G401.6 (cell line): Measurements from ENCODE around the gene DYNC1I1.
"Not testable (repeated sequence)": the region's sequence is repeated elsewhere in the genome, so short reads cannot be mapped to it uniquely, and the experiment has no call there.

Source experiments
- FAIRE-seq: peaks from 2 replicates; lab custom pipeline; 2012; peaks lifted over from hg19 to GRCh38; lab: Jason Lieb, UNC

DYNC1I1 gene

DNA sequence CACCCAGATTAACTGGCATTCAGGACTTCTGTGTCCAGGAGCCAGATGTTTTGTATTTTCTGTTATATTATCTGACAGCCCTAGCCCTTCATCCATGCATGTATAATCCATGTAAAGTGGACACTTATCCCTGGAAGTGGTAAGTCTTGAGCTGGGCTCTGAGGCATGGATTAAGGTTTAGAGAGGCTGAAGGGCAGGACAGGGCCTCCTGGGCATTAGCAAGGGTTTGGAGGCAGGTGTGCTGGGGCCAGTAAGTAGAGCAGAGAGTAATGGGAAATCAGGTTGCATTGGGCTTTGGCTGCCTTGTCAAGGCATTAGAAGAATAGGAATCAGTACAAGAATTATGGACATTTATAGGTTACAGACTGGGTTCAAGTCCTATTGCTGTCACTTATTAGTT, 138.0 kb downstream of the DYNC1I1 start:
- no peak for FAIRE-seq

- FAIRE-seq, result no peak
These were observed 143.4 kb downstream of the DYNC1I1 start for GRCh38 chr7:95915731-95916130.

DNA sequence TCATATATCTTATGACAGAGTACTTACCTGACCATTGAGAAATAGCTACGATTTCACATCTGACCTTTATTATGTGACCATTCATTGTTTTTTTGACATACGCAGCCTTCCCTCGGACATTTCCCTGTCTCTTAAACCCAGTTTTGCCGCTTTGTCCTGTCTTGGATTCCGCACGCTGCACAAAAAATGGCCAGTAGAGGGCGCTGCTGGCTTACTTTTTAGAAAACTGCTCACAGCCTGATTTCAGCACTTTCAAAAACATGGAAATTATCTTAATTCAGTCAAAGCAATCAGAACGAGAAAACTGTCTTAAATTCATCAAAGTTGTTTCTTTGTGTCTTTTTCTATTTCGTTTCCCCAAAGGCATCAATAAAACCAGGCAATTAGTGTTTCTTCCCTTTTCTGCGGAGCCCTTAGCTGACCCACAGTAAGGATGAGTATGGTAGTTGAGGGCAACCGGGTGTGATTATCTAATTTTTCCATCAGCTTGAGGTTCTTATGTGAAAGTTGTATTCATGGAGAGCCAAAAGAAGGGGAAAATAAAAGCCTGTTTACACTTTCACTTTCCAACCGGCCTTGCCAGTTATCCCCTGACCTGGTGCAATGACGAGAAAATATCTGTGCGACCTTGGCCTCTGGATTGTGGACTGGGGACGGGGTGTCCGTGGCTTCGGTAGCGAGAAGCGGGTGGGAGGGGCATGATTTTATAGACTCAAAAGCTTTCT, 144.4 kb downstream of the DYNC1I1 start:
- peak; percentile 85 for FAIRE-seq

GRCh38 chr7:95917634-95918033, 145.3 kb downstream of the DYNC1I1 start:
- no peak for FAIRE-seq

GRCh38 chr7:95919556-95919955, 147.2 kb downstream of the DYNC1I1 start:
- no peak for FAIRE-seq

DNA sequence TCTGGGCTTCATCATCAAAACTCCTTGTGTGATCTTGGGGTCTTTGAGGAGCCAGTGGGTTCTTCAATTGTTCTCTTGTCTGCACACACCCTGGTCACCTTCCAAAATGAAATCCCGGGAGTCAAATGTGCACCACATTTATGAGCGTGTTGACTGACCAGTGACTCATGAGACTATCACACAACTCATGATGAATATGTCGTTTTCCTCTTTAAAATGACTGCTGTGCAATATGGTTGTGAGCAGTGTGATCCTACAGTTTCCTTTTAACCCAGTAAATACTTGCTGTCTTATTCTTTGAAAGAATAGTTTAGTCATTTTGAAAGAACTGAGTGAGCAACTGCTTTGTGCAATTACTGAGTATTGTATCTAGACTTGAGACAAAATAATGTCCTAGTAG, 149.2 kb downstream of the DYNC1I1 start:
- no peak for FAIRE-seq

- no peak for FAIRE-seq
These were observed 149.8 kb downstream of the DYNC1I1 start for GRCh38 chr7:95922191-95922590.

GRCh38 chr7:95925236-95925635, 152.9 kb downstream of the DYNC1I1 start:
- FAIRE-seq, result no peak

DNA sequence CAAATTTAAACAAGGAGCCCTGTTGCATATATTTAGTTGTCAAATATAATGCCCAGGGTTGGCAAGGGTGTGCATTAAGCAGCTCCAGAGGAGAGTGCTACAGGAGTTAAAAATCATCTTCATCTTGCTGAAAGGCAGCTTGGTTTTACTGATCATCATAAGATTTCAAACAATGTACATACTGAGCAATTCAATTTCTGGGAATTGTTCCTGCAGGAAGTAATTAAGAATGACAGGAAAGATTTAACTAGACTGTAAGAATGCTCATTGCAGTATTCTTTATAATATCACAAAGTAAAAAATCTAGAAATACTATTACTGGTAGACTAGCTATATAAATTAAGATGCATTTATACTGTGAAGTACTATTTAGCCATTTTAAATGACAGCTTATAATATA, 153.6 kb downstream of the DYNC1I1 start:
- FAIRE-seq, result no peak

DNA sequence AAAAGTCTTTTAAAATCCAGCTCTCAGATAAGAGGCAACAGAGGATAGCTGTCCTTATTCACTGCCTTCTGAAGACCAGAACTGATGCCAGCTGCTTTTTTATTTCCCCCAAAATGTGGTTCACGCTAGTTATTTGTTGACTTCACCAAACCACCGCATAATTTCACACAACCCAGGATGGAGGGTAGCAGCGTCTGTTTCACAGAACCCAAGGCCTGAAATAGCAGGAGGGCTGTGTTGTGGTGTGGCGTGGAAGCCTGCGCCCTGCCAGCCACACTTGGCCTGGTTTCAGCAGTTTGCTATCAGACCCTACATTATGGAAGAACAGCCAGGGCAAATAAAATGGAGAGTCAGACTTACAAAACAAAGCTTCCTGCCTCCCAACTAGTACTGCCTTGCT, 155.4 kb downstream of the DYNC1I1 start:
- no peak for FAIRE-seq

DNA sequence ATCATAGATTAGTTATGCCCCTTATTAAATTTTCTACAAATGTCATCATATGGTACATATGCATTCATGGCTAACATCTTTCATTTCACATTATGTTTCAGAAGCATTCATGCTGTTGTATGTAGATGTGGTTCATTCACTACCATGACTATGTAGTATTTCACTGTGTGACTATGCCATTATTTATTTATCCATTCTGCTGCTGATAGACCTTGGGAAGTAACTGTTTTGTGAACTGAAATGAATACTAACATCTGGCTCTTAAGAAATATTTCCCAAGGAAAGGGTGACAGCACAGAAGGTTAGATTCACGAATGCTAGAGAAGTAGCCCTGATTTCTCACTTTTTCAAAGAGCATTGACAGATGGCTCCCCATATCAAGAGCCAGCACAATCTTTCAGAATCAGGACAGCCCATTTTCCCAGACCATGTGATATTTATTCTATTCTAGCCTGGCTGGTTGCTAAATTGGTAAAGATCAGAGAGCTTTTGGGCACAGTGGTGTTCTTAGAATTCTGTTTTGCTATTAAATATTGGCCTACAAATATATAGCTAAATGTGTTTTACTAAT, 157.4 kb downstream of the DYNC1I1 start:
- no peak for FAIRE-seq

GRCh38 chr7:95931460-95932232, 159.3 kb downstream of the DYNC1I1 start:
- no peak for FAIRE-seq

DNA sequence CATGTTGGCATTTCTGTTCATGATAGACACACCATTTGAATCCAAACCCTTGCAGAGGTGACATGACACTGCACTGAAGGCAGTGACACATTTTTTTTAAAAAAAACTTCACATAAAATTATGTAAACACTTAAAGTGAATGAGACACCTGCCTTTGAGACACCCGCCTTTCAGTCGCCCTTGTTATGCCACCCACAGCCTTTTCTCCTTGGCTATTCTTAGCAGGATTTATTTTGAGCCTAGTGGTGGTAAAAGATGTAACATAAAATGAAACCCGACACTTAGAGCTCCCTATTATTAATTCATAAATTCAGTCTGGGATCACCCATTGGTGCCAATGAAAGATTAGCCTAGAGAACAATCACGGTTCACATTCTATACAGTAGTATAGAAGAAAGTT, 161.3 kb downstream of the DYNC1I1 start:
- no peak for FAIRE-seq

DNA sequence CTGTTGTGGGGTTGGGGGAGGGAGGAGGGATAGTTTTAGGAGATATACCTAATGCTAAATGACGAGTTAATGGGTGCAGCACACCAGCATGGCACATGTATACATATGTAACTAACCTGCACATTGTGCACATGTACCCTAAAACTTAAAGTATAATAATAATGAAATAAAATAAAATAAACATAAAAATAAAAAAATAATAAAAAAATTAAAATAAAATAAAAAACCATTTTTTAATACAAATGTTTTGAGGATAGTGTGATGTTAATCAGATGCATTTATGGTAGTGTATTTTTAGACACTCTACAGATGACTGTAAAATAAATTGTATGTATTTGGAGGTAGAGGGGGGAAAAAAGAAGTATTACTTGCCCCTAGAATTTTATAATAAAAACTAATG, 172.5 kb downstream of the DYNC1I1 start:
- FAIRE-seq, result not testable (repeated sequence)

- FAIRE-seq, result no peak
These were observed 178.3 kb downstream of the DYNC1I1 start for GRCh38 chr7:95950698-95951097.

GRCh38 chr7:95951531-95951930, 179.2 kb downstream of the DYNC1I1 start:
- no peak for FAIRE-seq

- no peak for FAIRE-seq
These were observed 179.8 kb downstream of the DYNC1I1 start for GRCh38 chr7:95951997-95952795.

DNA sequence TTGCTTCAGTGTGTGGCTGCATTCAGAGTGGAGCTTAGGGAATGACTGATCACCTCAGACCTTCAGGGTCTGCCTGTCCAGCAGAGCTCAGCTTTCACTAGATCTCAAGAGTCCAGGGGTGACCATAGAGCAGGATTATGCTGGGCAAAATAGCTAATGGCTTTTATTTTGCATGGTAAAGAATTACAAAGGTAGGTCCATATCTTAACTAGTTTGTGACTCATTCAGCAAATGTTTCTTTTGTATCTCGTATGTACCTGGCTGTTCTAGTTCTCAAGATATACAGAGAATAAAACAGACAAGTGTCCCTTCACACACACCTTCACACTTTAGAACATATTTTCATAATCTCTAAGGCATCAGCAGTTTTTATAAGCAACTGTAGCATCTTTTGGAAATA, 180.5 kb downstream of the DYNC1I1 start:
- FAIRE-seq, result no peak

DNA sequence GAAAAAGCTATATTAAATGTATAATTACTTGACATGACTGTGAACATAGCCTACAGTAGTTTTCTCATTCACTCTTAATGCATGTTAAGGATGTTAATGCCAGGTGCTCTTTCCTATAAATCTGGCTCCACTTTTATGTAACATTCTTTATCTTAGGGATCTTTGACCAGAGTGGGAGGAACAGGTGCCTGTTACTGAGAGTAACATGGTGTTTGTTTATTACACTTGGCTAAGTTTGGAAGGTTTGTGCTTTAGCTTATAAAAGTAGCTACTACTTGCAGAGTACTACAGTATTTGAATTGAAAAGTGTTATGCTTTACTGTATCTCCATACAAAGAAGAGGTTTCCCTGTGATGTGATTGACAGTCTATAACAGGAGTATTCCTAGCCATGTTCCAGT, 183.4 kb downstream of the DYNC1I1 start:
- no peak for FAIRE-seq

DNA sequence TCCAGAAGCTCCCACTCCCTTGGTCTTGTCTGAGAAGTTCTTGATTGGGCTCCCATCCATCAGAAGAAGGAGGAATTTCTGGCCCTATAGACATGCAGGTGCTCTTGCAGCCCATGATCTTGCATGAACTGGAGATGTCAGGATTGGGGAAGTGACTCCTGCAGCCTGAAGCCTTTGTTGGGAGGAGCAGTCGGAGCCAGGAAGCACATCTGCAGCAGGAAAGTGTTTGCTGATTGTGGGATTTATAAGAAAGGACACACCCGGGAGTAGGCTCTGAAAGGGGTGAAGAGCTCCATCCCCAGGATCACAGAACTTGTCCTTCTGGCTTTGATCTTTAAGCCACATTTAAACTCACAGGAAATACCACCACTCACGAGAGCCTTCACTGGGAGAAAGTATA, 185.2 kb downstream of the DYNC1I1 start:
- FAIRE-seq, result no peak

GRCh38 chr7:95960706-95961244, 188.4 kb downstream of the DYNC1I1 start:
- no peak for FAIRE-seq

DNA sequence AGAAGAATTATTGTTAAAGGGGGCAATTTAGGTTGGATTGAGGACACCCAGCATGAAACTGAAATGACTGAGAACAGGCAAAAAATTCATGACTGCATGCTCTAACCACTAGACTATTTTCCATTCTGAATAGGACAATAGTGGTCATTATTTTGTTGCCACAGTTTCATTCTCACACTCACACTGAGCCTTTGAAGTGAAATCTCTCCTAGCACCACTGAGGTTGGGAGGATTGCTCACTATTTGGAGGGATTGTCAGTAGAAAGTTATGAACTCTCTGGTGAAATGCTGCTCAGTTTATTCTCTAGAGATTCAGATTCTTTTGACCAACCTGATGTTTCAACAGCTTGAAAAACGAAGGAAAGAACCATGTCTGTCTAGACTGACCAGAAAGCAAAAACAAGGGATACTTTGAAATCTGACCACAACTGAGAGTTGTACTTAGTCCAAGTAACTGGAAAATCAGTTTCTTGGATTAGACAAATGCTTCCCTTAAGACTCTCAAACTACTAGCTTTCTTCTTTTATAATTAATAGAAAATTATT, 191.2 kb downstream of the DYNC1I1 start:
- FAIRE-seq, result no peak
